C4-2B (cell line): ENCODE results near the gene CHURC1.

Experiments used
- CTCF ChIP-seq: fragments of 450-650 bp; conservative IDR thresholded peaks from 2 replicates; pipeline ENCODE4 v1.5.1; 2017; ENCODE audit warnings: mild to moderate bottlenecking
- ZFX ChIP-seq: fragments of 450-650 bp; IDR thresholded peaks from 2 replicates; pipeline ENCODE4 v1.6.1; 2017

DNA sequence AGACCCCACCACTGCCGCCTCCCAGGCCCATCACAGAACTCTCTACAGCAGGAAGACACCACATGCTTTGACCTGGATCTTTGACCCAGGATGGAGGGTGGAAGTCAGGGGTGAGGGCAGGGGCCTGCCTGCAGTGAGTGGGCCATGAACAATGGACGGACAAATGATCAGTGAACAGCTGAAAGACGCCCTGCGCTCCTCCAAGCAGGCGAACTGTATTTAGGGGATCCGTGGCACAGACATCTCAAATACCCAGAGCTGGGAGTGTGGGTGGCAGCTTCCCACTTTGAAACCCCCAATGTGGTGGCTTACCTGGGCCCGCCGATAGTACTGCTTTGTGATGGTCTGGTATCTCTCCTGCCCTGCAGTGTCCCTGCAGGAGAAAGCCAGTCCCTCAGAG is 37.0 kb downstream of the CHURC1 start:
- TF ChIP-seq CTCF (no peak), ZFX (no peak)
